Esophagus muscularis mucosa (tissue), 4 donors: ENCODE results near the gene CDK5. TPM values are rescaled to one million over a fixed set of nuclear protein-coding genes. Genes with fewer than 3 reads are reported as not detected.
A peak's percentile ranks its signal among the peaks of the same experiment; 100 is the strongest.

Experiments used
- DNase-seq: peaks from one replicate; pipeline ENCODE4 v3.0.0-alpha.2; 2017; ENCODE audit errors: extremely low spot score
- H3K27ac ChIP-seq, 4 donors: fragments of 200-600 bp; sonication (generic); replicated peaks in 1 of 4; 1 replicate in 3 of 4; 2 replicates in 1 of 4; pipeline ENCODE4 v1.5.1; 2016 to 2019; ENCODE audit warnings: mild to moderate bottlenecking in 1 of 4
- H3K27me3 ChIP-seq, 4 donors: fragments of 200-600 bp; sonication (generic); one replicate each; pipeline versions ENCODE4 v1.5.1 to v1.6.0; 2016 to 2019
- H3K36me3 ChIP-seq, 4 donors: fragments of 200-600 bp; sonication (generic); one replicate each; pipeline ENCODE4 v1.5.1; 2016 to 2019
- H3K4me1 ChIP-seq, 4 donors: fragments of 200-600 bp; sonication (generic); one replicate each; pipeline ENCODE4 v1.5.1; 2016 to 2019
- H3K4me3 ChIP-seq, 4 donors: fragments of 200-600 bp; sonication (generic); 1 replicate in 2 of 4; 2 replicates in 2 of 4; pipeline ENCODE4 v1.5.1; 2016 to 2019; ENCODE audit warnings: mild to moderate bottlenecking in 4 of 4, moderate library complexity in 1 of 4
- H3K9me3 ChIP-seq, 4 donors: fragments of 200-600 bp; sonication (generic); 1 replicate in 3 of 4; 2 replicates in 1 of 4; pipeline ENCODE4 v1.5.1; 2016 to 2019
- EP300 ChIP-seq: sonication (generic); formaldehyde crosslinking; IDR thresholded peaks from one replicate; pipeline ENCODE4 v1.6.1; 2017; ENCODE audit warnings: antibody characterized with exemption
- POLR2A ChIP-seq: fragments of 450-650 bp; IDR thresholded peaks from one replicate; pipeline ENCODE4 v1.6.1; 2017; ENCODE audit warnings: antibody characterized with exemption, moderate library complexity, mild to moderate bottlenecking, low read depth
- POLR2AphosphoS5 ChIP-seq, 2 donors: sonication (generic); formaldehyde crosslinking; IDR thresholded peaks; one replicate each; pipeline ENCODE4 v1.6.1; 2017; ENCODE audit warnings: antibody characterized with exemption in 2 of 2
- WGBS: methylation state at CpG from one replicate; pipeline ENCODE4 v1.1.5; 2018; 5-methylcytosine and 5-hydroxymethylcytosine counted together
- intact Hi-C: fragments of 100-400 bp; cut with DNase I; formaldehyde crosslinking; loops from one replicate; pipeline ENCODE4 v1.15.1; 2023
- total RNA-seq, 4 donors: library from RNA; depleted of rRNA; stranded (reverse); fragments of >200 nt; gene quantifications; one replicate each; pipeline versions ENCODE4 v1.1.0 to v1.2.1, GENCODE V29; 2016
- TF ChIP-seq, protein P1 (sequence below), 3 experiments: fragments of 200-600 bp in 2 of 3; fragments of 450-650 bp in 1 of 3; sonication (generic) in 2 of 3; IDR thresholded peaks; one replicate each; pipeline ENCODE4 v1.5.1; 2017 to 2019; ENCODE audit warnings: antibody characterized with exemption in 3 of 3, mild to moderate bottlenecking in 2 of 3, moderate library complexity in 1 of 3

CDK5 gene
- total RNA-seq: 10 to 100 TPM in 2 of 4 donors, 1 to 10 TPM in 2; 5.3 to 10.4 (median 9.7) TPM

DNA sequence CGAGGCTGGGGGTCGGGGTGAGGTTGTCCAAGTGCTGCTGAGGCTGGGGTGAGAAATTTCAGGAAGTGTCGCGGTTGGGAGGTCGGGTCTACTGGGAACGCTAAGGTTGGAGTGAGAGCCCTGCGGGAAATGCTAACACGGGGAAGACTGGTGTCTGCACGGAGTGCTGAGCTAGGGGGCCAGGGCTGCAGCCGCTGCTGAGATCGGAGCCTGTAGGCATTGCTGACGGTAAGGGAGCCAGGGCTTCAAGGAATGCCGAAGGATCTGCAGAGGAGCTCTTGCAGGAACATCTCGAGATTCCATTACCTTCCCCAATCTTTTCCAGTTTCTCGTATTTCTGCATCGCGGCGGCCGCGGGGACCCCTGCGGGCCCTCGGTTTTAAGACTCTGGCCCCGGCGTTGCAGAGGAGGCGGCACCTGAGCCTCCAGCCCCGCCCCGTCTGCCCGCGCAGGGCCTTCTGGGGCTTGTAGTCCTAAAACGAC, at the start of gene CDK5:
Gene CDK5, minus strand, starts transcription at position 392 of the 483 bp plus-strand sequence. Its CDS starts 49 bp downstream, at position 343.
- Histone ChIP-seq H3K4me3 (peak within 1 kb of the TSS; percentile 72 to 94 (median 90)), H3K27ac (peak within 1 kb of the TSS; percentile 92 to 95 (median 93)), H3K36me3 (peaks cover 0 to 13% (median 7%) of the 10 kb centered on the region in 4 donors), H3K27me3 (no peaks in the 10 kb centered on the region), H3K9me3 (no peaks in the 10 kb centered on the region), H3K4me1 (peaks cover 42 to 54% (median 49%) of the 10 kb centered on the region in 4 donors)
- no peak for DNase-seq
- TF ChIP-seq EP300 (no peak), POLR2A (no peak), POLR2AphosphoS5 (IDR thresholded peaks at IDR 0.05) (no peak)
- TF ChIP-seq, protein P1, sequence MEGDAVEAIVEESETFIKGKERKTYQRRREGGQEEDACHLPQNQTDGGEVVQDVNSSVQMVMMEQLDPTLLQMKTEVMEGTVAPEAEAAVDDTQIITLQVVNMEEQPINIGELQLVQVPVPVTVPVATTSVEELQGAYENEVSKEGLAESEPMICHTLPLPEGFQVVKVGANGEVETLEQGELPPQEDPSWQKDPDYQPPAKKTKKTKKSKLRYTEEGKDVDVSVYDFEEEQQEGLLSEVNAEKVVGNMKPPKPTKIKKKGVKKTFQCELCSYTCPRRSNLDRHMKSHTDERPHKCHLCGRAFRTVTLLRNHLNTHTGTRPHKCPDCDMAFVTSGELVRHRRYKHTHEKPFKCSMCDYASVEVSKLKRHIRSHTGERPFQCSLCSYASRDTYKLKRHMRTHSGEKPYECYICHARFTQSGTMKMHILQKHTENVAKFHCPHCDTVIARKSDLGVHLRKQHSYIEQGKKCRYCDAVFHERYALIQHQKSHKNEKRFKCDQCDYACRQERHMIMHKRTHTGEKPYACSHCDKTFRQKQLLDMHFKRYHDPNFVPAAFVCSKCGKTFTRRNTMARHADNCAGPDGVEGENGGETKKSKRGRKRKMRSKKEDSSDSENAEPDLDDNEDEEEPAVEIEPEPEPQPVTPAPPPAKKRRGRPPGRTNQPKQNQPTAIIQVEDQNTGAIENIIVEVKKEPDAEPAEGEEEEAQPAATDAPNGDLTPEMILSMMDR (IDR thresholded peaks at IDR 0.05): no peak
- intact Hi-C loops: no loop called here
- WGBS: 1% methylated on average over 16 of the region's 30 CpGs

DNA sequence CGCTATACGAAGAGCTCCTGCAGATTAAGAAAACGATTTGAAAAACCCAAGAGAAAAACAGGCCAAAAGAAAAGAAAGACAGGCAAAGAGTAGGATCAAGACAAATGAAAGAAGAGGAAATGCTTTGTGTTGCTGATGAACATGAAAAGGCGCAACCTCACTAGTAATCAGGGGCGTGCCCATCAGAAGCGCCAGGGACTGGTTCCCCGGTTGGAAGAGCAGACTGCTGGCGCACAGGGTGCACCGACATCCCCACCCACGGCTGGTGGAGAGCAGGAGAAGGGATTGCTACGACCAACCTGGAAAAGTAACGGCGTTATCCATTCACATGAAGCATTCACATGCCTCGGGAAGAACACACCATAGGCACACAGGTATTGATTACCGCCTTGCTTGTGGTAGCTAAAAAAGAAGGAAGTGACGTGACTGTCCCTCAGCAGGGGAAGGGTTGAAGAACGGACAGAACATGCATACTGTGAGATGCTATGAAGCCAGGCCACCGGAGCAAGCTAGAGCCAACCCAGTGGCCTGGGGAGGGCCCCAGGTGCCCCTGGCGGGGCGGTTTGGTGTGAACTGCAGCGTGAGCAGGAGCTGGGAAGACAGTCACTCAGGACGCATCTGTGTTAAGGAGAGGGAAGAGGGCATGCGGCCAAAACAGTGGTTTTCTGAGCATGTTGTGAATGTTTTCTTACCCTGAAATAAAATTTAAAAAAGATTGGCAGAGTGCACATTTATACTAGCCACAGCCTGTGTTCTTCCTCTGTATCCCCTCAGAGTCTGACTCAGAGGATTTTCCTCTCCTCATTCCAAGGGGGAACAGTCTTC, 46.9 kb upstream of the CDK5 start:
- TF ChIP-seq, protein P1 (IDR thresholded peaks at IDR 0.05): no peak
- TF ChIP-seq POLR2A (no peak), EP300 (no peak), POLR2AphosphoS5 (IDR thresholded peaks at IDR 0.05) (no peak)
- DNase-seq: no peak
- H3K9me3 ChIP-seq: no peaks in the 10 kb centered on the region
- H3K36me3 ChIP-seq: peaks cover 0 to 6% (median 5%) of the 10 kb centered on the region in 4 donors
- intact Hi-C loops: no loop called here
- H3K4me3 ChIP-seq: no peak overlapping the region
- H3K27me3 ChIP-seq: no peaks in the 10 kb centered on the region
- H3K4me1 ChIP-seq: peaks cover 22 to 45% (median 33%) of the 10 kb centered on the region in 4 donors
- whole genome bisulfite sequencing: 76% methylated on average over 23 of the region's 23 CpGs
- no peak overlapping the region for H3K27ac ChIP-seq

DNA sequence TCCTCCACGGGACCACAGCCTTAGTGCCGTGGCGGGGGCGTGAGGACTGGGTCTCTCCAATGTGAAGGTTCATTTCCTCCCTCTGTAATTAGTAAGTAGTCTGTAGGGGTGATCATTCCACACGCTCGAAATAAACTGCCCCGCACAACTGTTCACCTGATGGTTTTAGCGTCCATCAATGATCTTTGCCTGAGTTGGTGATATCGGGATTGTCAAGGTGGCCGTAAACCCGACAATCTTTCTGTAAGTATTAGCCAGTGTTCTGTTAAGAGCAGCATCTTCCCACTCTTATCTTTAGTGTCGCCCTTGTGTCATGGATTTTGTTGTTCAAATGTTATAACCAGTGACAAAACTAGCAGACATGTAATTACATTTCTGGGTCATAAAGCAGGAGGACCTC, 46.3 kb upstream of the CDK5 start:
- Histone ChIP-seq H3K27me3 (no peaks in the 10 kb centered on the region), H3K4me1 (peaks cover 26 to 43% (median 31%) of the 10 kb centered on the region in 4 donors), H3K36me3 (peaks cover 0 to 6% (median 5%) of the 10 kb centered on the region in 4 donors), H3K4me3 (no peak overlapping the region), H3K9me3 (no peaks in the 10 kb centered on the region), H3K27ac (no peak overlapping the region)
- no peak for DNase-seq
- TF ChIP-seq POLR2AphosphoS5 (IDR thresholded peaks at IDR 0.05): no peak
- no peak for TF ChIP-seq POLR2A
- TF ChIP-seq EP300: no peak
- TF ChIP-seq, protein P1 (IDR thresholded peaks at IDR 0.05): no peak
- intact Hi-C loops: no loop called here
- 87% methylated on average over 11 of the region's 12 CpGs for WGBS

DNA sequence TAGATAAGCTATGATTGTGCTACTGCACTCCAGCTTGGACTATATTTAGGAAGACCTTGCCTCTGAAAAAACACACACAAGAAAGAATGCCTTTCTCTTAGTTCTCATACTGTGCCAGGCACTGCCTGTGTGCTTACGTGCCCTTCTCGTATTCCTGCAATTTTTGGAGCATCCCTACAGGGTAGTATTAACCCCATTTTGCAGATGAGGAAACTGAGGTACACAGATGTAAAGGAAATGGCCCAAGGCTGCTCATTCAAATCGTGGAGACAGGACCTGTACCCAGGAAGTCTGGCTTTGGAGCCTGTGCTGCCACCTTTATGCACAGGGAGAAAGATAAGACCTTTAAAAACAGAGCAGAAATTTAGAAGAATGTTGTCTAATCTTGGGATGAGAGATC, 45.3 kb upstream of the CDK5 start:
- H3K27ac ChIP-seq: no peak overlapping the region
- peaks cover 0 to 6% (median 5%) of the 10 kb centered on the region in 4 donors for H3K36me3 ChIP-seq
- H3K9me3 ChIP-seq: no peaks in the 10 kb centered on the region
- intact Hi-C loops: no loop called here
- peaks cover 26 to 40% (median 30%) of the 10 kb centered on the region in 4 donors for H3K4me1 ChIP-seq
- DNase-seq: no peak
- no peak overlapping the region for H3K4me3 ChIP-seq
- TF ChIP-seq POLR2AphosphoS5 (IDR thresholded peaks at IDR 0.05) (no peak), POLR2A (no peak), EP300 (no peak)
- WGBS: 83% methylated on average over 3 of the region's 3 CpGs
- H3K27me3 ChIP-seq: no peaks in the 10 kb centered on the region

DNA sequence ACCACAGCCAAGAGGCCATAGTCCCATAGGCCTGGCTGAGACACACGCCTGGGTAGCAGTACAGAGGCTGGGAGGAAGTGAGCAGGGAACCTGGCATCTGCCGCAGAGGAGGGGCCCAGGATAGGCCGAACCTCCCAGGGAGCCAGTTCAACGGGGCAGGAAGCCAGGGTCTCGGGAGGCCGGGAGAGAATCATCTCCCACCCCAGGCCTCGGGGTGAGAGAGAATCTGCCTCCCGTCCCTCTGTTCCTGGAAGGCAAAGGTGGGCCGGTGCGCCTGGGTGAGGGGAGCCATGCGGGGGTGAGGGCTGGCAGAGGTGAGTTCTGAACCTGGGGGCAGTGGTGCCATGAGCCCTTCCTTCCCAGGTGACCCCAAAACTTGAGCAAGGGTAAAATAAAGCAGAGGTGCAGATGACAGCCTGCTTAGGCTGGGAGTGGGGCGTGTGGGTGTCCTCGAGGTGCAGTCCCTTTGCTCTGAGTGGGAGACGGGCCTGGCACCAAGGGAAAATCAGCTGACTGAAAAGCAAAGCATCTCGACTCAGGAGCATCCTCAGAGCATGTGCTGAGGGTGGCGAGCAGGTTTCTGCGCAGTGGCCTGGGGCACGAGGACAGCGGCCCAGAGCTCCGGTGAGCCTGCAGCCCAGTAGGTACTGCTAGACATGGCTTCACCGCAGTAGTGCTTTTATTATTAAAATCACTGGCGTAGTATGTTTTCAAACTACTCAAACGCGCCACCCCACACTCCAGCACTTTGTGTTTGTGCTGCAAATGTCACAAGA, 44.1 kb upstream of the CDK5 start:
- Histone ChIP-seq H3K9me3 (no peaks in the 10 kb centered on the region), H3K4me1 (peaks cover 26 to 47% (median 32%) of the 10 kb centered on the region in 4 donors), H3K27ac (peak overlapping the region in 1 of 4 donors; percentile 12), H3K4me3 (no peak overlapping the region), H3K36me3 (peaks cover 0 to 6% (median 5%) of the 10 kb centered on the region in 4 donors), H3K27me3 (no peaks in the 10 kb centered on the region)
- DNase-seq: no peak
- intact Hi-C loops: no loop called here
- WGBS: 76% methylated on average over 21 of the region's 24 CpGs
- TF ChIP-seq EP300: no peak
- TF ChIP-seq POLR2AphosphoS5 (IDR thresholded peaks at IDR 0.05): no peak
- TF ChIP-seq POLR2A: no peak
- TF ChIP-seq, protein P1 (IDR thresholded peaks at IDR 0.05): no peak
